Measurements from ENCODE around the gene NAMPT.
"Not testable (repeated sequence)": the region's sequence is repeated elsewhere in the genome, so short reads cannot be mapped to it uniquely, and the experiment has no call there.

The NAMPT gene

DNA sequence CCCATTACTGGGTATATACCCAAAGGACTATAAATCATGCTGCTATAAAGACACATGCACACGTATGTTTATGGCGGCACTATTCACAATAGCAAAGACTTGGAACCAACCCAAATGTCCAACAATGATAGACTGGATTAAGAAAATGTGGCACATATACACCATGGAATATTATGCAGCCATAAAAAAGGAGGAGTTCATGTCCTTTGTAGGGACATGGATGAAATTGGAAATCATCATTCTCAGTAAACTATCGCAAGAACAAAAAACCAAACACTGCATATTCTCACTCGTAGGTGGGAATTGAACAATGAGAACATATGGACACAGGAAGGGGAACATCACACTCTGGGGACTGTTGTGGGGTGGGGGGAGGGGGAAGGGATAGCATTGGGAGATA is 13.8 kb upstream of the NAMPT start:
- not testable (repeated sequence) for DNase-seq (ENCODE audit: low read depth)

GRCh38 chr7:106298155-106298554 is 13.4 kb upstream of the NAMPT start:
- not testable (repeated sequence) for DNase-seq (ENCODE audit: low read depth)

- DNase-seq (ENCODE audit: low read depth) = no peak
These were observed 9.6 kb upstream of the NAMPT start for GRCh38 chr7:106294334-106294733.

DNA sequence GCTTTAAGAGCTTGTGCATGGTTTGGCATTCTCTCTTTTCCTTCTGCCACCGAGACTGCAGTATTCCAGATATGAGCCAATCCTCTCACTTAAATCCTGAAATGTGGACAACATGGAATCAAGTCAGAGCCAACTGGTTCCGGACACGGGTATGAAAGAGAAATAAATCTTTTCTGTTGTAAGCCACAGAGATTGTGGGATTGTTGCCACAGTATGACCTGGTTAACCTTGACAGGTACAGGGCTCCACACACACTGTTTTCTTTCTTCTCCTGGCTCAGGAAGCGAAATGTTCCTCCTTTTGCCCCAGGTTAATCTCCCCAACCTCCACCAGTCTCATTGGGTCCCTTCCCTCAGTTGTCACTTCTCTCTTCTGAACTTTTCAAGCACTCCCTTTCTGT is 6.5 kb upstream of the NAMPT start:
- DNase-seq (ENCODE audit: low read depth) = no peak

GRCh38 chr7:106290319-106290718 is 5.5 kb upstream of the NAMPT start:
- DNase-seq (ENCODE audit: low read depth) = no peak

- DNase-seq (ENCODE audit: low read depth) = no peak
These were observed 5.1 kb upstream of the NAMPT start for GRCh38 chr7:106289848-106290247.

- no peak for DNase-seq (ENCODE audit: low read depth)
These were observed 3.5 kb upstream of the NAMPT start for GRCh38 chr7:106288263-106288662.

DNA sequence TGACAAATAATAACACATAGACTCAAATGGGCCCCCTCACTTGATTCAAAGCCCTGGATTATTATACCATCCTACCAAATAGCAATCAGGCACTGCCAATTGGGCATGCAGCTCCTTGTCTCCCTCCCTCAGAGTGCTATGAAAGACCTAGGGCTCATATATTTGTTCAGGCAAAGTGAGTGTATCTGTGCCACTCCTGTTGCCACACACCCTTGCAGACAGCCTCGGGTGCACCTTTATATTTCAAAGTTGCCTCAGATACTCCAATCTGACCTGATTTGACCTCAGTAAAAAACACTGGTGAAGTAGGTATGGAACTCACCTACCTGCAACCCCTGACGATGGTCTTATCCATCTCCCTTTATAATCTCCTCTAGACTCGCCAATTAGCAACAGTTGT is 3.0 kb upstream of the NAMPT start:
- DNase-seq (ENCODE audit: low read depth) = no peak

DNA sequence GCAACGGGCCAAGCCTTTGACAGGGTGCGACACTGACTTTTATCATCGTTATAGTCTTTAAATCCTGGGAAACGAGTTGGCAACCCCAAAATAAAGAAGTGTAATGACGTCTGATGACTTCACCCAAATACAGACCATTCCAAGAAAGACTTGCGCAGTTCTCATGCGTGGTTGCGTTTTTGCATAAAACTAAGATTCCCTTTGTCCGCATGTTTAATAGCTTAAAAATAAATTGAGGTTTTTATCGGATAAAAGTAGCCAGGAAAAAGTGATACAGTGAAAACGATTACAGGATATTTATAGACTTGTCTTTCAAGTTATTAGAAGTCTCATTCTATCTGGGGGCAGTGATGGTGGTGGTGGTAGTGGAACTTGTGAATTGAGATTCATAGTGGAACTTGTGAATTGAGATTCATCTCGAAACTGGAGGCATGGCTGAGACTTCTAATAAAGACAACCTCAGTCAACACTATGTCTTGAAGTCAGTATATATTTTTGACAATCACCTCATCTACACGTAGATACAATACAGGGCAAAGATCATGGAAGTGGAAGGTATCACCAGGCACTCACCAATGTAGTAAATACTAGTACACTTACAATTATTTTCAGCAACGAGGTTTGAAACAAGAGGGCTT is 1.2 kb upstream of the NAMPT start:
- peak; percentile 19 for DNase-seq (ENCODE audit: low read depth)

DNA sequence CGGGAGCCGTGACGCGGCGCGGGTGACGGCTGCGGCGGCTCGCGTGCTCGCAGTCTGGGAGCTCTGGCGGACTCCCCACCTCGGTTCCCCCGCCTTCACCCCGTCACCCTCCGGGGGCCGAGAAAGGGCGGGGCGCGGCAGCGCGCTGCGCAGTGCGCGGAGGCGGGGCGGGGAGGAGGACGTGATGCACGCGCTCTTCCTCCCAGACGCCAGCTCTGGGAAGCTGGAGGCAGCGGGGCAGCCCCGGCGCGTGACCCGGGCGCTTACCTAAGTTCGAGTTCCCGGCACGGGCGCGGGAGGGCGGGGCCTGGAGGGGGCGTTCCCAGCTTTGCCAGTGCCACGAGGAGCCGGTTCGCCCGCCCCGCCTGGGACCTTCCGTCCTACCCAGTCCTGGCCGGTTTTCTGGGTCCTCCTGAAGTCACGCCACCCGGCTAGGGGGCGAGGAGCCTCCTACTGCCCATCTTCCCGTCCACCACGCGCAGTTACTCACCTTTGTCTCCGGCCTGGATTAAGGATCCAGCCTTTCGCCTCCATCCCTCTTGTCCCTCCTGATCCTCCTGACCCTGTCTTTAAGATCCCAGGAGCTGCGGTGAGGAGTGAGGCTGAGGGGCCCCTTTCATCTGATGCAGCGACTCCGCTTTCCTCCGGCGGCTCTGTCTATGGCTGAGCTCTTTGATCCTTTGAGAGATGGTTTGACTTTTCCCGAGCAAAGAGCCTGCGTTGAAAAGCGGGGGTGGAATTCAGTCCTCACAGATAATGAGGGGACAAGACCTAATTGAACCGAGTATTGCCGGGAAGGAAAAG is 470 bp upstream of the NAMPT start:
- DNase-seq (ENCODE audit: low read depth) = peak; percentile 100

- peak; percentile 54 for DNase-seq (ENCODE audit: low read depth)
These were observed 711 bp downstream of the NAMPT start for GRCh38 chr7:106283831-106284713.

GRCh38 chr7:106283501-106283830 is 1.3 kb downstream of the NAMPT start:
- no peak for DNase-seq (ENCODE audit: low read depth)

- no peak for DNase-seq (ENCODE audit: low read depth)
These were observed 1.9 kb downstream of the NAMPT start for GRCh38 chr7:106282852-106283251.

GRCh38 chr7:106282390-106282789 is 2.4 kb downstream of the NAMPT start:
- no peak for DNase-seq (ENCODE audit: low read depth)

- DNase-seq (ENCODE audit: low read depth) = no peak
These were observed 3.0 kb downstream of the NAMPT start for GRCh38 chr7:106281585-106282318.

- no peak for DNase-seq (ENCODE audit: low read depth)
These were observed 3.7 kb downstream of the NAMPT start for GRCh38 chr7:106281127-106281526.

DNA sequence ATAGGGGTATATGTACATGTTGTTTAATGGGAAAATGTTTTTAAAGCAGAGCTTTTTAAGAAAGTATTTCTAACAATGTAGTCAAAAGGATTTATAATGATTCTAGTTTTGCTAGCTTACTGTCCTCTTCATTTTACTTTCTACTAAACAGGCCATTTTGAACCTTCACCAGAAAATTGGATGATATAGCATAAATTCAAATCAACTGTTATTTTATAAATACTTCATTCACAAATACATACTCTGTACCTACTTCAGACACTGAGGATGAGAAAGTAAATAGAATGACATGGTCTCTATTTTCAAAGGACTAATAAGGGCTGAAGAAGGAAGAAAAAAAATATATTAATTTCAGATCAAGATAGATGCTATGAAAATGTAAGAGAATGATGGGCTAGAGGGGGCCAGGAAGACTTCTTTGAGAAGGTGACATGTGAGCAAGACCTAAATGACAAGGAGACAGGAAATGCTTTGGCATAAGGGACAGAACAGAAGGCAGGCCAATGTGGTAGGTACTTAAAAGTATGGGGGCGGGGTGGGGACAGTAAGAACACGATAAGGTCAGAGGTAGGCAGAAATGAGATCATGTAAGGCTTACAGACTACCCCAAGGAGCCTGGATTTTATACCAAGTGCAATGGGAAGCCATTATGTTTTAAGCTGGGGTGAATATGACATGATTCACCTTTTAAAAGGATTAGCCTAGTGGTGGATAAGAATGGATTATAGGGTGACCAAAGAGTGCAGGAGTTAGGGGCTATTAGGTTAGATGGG is 5.2 kb downstream of the NAMPT start:
- no peak for DNase-seq (ENCODE audit: low read depth)

- no peak for DNase-seq (ENCODE audit: low read depth)
These were observed 6.1 kb downstream of the NAMPT start for GRCh38 chr7:106278695-106279094.

DNA sequence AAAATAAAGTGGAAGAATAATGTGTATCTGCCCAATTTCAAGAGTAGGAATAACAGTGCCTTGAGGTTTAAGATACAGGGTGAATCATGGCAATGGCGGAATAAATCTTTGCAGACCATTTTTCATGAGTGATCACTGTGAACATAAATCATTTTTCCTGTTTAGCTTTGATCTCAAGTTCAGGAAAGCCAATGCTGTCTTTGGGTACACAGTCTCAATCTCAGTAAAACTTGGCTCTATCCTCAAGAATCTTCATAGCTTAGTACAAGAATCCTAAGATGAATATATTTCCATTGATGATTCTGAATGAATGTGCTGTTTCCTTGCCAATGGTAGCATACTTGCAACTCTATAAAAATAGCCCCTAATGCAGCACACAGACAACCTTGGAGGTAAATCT is 6.8 kb downstream of the NAMPT start:
- DNase-seq (ENCODE audit: low read depth) = no peak

GRCh38 chr7:106276513-106276912 is 8.3 kb downstream of the NAMPT start:
- no peak for DNase-seq (ENCODE audit: low read depth)

DNA sequence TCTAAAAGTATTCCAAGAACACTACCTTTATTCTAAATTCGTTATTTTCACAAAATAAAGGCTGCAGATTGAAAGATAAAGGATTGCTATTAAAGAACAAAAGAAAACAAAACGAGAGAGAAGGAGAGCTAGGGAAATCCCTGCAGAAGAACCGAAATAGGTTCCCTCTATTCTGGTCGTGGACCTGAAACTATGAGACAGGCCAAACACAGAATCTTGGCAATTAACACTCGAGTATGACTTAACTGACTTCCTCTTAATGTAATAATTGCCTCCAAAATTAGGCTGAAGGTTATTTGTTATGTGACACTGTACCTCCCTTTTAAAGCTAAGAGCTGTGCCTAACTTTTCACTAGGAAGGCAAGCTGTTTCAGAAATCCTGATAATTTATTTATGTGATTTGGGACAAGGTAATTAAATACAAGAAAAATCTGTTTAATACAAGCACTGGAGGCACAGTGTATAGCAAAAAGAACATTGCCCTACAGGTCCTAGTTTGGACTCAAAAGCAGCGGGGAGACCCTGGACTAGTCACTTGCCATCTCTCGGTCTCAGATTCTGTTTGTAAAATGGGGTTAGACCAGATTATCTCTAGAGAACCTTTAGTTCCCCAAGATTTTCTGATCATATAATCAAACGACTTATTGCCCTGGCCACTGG is 11.6 kb downstream of the NAMPT start:
- DNase-seq (ENCODE audit: low read depth) = no peak
